DND-41 (cell line): Measurements from ENCODE around the gene LYRM9.

Experiments
- CTCF ChIP-seq: IDR thresholded peaks from 2 replicates; pipeline ENCODE4 v1.5.1; 2012; ENCODE audit warnings: borderline replicate concordance, low read length, moderate library complexity, mild to moderate bottlenecking; ENCODE audit not compliant: poor library complexity, severe bottlenecking; ENCODE audit errors: extremely low read depth
- EZH2 ChIP-seq: IDR thresholded peaks from 3 replicates; pipeline ENCODE4 v1.6.1; 2012; ENCODE audit warnings: borderline replicate concordance, low read depth, mild to moderate bottlenecking, moderate library complexity, low read length, inconsistent platforms; ENCODE audit not compliant: severe bottlenecking

DNA sequence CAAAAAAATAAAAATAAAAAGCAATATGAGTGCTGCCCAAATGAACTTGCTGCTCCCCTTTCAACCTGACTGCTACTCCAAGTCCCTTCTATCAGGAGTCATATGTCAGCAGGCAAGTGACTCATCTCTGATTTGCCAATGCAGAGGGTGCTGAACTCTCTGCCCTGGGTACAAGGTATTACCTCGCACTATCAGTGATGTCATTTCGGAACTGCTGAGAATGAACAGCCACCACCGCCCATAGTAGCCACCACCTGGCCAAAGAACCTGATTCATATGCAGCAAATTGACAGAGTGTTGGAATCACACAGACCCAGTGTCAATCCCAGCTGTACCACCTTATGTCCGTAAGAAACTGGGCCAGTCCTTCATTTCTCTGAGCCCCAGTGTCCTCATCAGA, 31.2 kb downstream of the LYRM9 start:
- no peak for TF ChIP-seq CTCF
- TF ChIP-seq EZH2: no peak
